Measurements from ENCODE around the gene CUBN. TPM values are rescaled to one million over a fixed set of nuclear protein-coding genes. Genes with fewer than 3 reads are reported as not detected.

CUBN gene
- total and polyA plus RNA-seq, 2 of the 13 experiments (the other 11 are each of a cell fraction or from before 2014, with no cell fraction given) = 0.27 to 0.32 TPM

DNA sequence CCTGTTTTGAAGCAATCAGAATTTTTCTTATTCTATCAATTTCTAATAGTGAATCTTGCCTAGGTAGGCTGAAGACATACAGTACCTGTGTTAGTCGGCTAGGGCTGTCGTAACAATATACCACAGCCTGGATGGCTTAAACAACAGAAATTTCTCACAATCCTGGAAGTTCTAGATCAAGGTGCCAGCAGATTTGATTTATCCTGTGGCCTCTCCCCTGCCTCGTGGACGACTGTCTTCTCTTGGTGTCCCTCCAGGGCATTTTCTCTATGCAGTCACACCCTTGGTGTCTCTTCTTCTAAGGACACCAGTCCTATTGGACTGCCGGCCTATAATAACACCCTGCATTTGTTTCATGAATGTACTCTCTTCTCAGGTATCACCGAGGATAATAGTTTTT, 310.6 kb downstream of the CUBN start:
- WGBS (ENCODE audit: low lambda C conversion rate) = 53% methylated on average over 6 of the region's 6 CpGs
- no peak for ATAC-seq
- Histone ChIP-seq H3K27me3 (ENCODE audit: control insufficient read depth in 1 of 2, insufficient read depth in 2 of 2, low read length in 2 of 2) (peaks cover 0 to 7% of the 10 kb centered on the region in 2 experiments; a peak in 1 of 5 replicates), H3K4me1 (ENCODE audit: insufficient read depth, low read length) (peaks cover 27% of the 10 kb centered on the region), H3K36me3 (replicated peaks in 1 of 2; ENCODE audit: control insufficient read depth in 1 of 2, insufficient read depth in 2 of 2, low read length in 2 of 2) (no peaks in the 10 kb centered on the region), H3K9me3 (ENCODE audit: low read length) (peaks cover 15% of the 10 kb centered on the region), H4K20me1 (ENCODE audit: insufficient read depth, low read length) (no peaks in the 10 kb centered on the region), H3K79me2 (ENCODE audit: insufficient read depth, low read length) (peaks cover 10% of the 10 kb centered on the region), H3K27ac (ENCODE audit: extremely low read length, insufficient read depth, low read length) (no peak overlapping the region), H3K4me3 (replicated peaks in 1 of 3; ENCODE audit: insufficient read depth in 1 of 3, low read depth in 2 of 3, low read length in 3 of 3) (no peak overlapping the region), H2AFZ (ENCODE audit: low read length) (peak overlapping the region; percentile 42), H3K4me2 (ENCODE audit: low read depth, low read length) (no peak overlapping the region), H3K9ac (ENCODE audit: insufficient read depth, low read depth, low read length) (no peak overlapping the region)
- TF ChIP-seq MBNL3 (CRISPR knock-in tag; conservative IDR thresholded peaks at IDR 0.05) (no peak), ZKSCAN1 (IDR thresholded peaks at IDR 0.05; ENCODE audit: low read length) (no peak), ZNF143 (CRISPR knock-in tag; IDR thresholded peaks at IDR 0.05) (no peak), GTF2F1 (IDR thresholded peaks at IDR 0.05; ENCODE audit: low read length) (no peak), ZBTB8A (CRISPR knock-in tag; IDR thresholded peaks at IDR 0.05; ENCODE audit: borderline replicate concordance, low read depth) (no peak), TAF1 (CRISPR knock-in tag; IDR thresholded peaks at IDR 0.05) (no peak)
- TF ChIP-seq, protein P1, sequence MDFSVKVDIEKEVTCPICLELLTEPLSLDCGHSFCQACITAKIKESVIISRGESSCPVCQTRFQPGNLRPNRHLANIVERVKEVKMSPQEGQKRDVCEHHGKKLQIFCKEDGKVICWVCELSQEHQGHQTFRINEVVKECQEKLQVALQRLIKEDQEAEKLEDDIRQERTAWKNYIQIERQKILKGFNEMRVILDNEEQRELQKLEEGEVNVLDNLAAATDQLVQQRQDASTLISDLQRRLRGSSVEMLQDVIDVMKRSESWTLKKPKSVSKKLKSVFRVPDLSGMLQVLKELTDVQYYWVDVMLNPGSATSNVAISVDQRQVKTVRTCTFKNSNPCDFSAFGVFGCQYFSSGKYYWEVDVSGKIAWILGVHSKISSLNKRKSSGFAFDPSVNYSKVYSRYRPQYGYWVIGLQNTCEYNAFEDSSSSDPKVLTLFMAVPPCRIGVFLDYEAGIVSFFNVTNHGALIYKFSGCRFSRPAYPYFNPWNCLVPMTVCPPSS (IDR thresholded peaks at IDR 0.05) = no peak
- CTCF ChIA-PET (ENCODE audit: low intra/inter-chr PET ratio, low total read pairs) = no interaction called here
- DNase-seq (ENCODE audit: low spot score) = no peak
- BruUV-seq (replicated peaks) = no TSS peak
- in situ Hi-C loops (cut with HindIII; ENCODE audit: extremely low pct_ligation_motif_present, low pct_unique_long_range_greater_than_20kb) (no loop called here), intact Hi-C loops (cut with micrococcal nuclease; ENCODE audit: unreplicated experiment) (loop anchor here (10.0 kb wide), 1 partner anchor 944 kb away; no protein-coding TSS in a partner anchor)
- POLR2A ChIA-PET = no interaction called here
- no peak for FAIRE-seq
